K562 (cell line): ENCODE data around the gene INTS1. TPM values are rescaled to one million over a fixed set of nuclear protein-coding genes. Genes with fewer than 3 reads are reported as not detected.

Experiments used
- ATAC-seq: fragments of 200-7000 bp; cut with Tn5 transposase; 3 replicates; pipeline ENCODE4 v1.9.1; 2020; ENCODE audit warnings: moderate library complexity
- BruUV-seq: library from RNA; stranded (reverse); fragments of 400-500 nt; replicated peaks from 2 replicates; lab custom pipeline; 2021; lab: Mats Ljungman, UMichigan
- CTCF ChIA-PET: fragments of 300-600 bp; formaldehyde crosslinking; extraction: SDS; loops from one replicate; lab custom pipeline; 2021; ENCODE audit warnings: low intra/inter-chr PET ratio; lab: Yijun Ruan, JAX
- POLR2A ChIA-PET: fragments of 300-600, 350-650 bp; sonication (Branson Sonifier 250); formaldehyde crosslinking; extraction: SDS; loops from one replicate; lab custom pipeline; 2021; ENCODE audit warnings: antibody characterized with exemption, inconsistent platforms; lab: Yijun Ruan, JAX
- DNase-seq, 4 experiments: peaks; one replicate each; pipeline versions ENCODE4 v3.0.0 to v3.0.0-alpha.2; 2011 to 2018; ENCODE audit warnings: low spot score in 3 of 4, mixed read lengths in 3 of 4; ENCODE audit errors: extremely low read depth in 1 of 4
- FAIRE-seq: peaks from 2 replicates; lab custom pipeline; 2011; peaks lifted over from hg19 to GRCh38; lab: Jason Lieb, UNC
- H2AFZ ChIP-seq: 2 replicates; pipeline ENCODE4 v1.6.0; 2011; ENCODE audit warnings: low read depth, low read length, control low read depth, inconsistent platforms
- H3K27ac ChIP-seq: fragments of 200-600 bp; 3 replicates; pipeline ENCODE4 v1.8.0; 2011; ENCODE audit warnings: low read depth, mild to moderate bottlenecking, control low read depth, inconsistent platforms, low read length, moderate library complexity, mixed read lengths; ENCODE audit errors: extremely low read depth
- H3K27me3 ChIP-seq, 2 experiments: fragments of 300-600 bp in 1 of 2; 2 replicates in 1 of 2; 3 replicates in 1 of 2; pipeline versions ENCODE4 v1.6.0 to v1.8.0; 2011; ENCODE audit warnings: inconsistent platforms in 2 of 2, low read length in 2 of 2, mild to moderate bottlenecking in 1 of 2, mixed read lengths in 1 of 2, moderate library complexity in 1 of 2; ENCODE audit not compliant: control insufficient read depth in 2 of 2, insufficient read depth in 2 of 2
- H3K36me3 ChIP-seq: fragments of 300-600 bp; 3 replicates; pipeline ENCODE4 v1.8.0; 2011; ENCODE audit warnings: mild to moderate bottlenecking, low read length, inconsistent platforms; ENCODE audit not compliant: control insufficient read depth, insufficient read depth
- H3K4me1 ChIP-seq, 2 experiments: fragments of 200-600 bp in 1 of 2; replicated peaks in 1 of 2; 2 replicates in 1 of 2; 3 replicates in 1 of 2; pipeline versions ENCODE4 v1.5.1 to v1.8.0; 2011; ENCODE audit warnings: inconsistent platforms in 2 of 2, low read length in 2 of 2, mild to moderate bottlenecking in 1 of 2, mixed read lengths in 1 of 2, moderate library complexity in 1 of 2; ENCODE audit not compliant: control insufficient read depth in 2 of 2, insufficient read depth in 2 of 2
- H3K4me2 ChIP-seq: 2 replicates; pipeline ENCODE4 v1.6.1; 2011; ENCODE audit warnings: low read length, control low read depth, inconsistent platforms, mixed read lengths; ENCODE audit not compliant: insufficient read depth
- H3K4me3 ChIP-seq: fragments of 200-600 bp; sonication (generic), shearing (Covaris generic); 2 replicates; pipeline ENCODE4 v1.5.1; 2016; ENCODE audit warnings: control low read depth, inconsistent platforms
- H3K79me2 ChIP-seq: fragments of 200-600 bp; 3 replicates; pipeline ENCODE4 v1.8.0; 2011; ENCODE audit warnings: low read length, inconsistent platforms; ENCODE audit not compliant: control insufficient read depth, insufficient read depth
- H3K9ac ChIP-seq, 2 experiments: 2 replicates each; pipeline versions ENCODE4 v1.6.0 to v1.6.1; 2011; ENCODE audit warnings: low read depth in 2 of 2, low read length in 2 of 2, control low read depth in 1 of 2, inconsistent platforms in 1 of 2, mild to moderate bottlenecking in 1 of 2, mixed read lengths in 1 of 2; ENCODE audit not compliant: insufficient read depth in 1 of 2
- H3K9me1 ChIP-seq: one replicate; pipeline ENCODE4 v1.6.0; 2011; ENCODE audit warnings: inconsistent platforms, mild to moderate bottlenecking, low read length, moderate library complexity; ENCODE audit not compliant: control insufficient read depth, insufficient read depth
- H3K9me3 ChIP-seq: replicated peaks from 2 replicates; pipeline ENCODE4 v1.5.1; 2011; ENCODE audit warnings: low read depth, low read length, inconsistent platforms; ENCODE audit not compliant: control insufficient read depth, insufficient read depth
- H4K20me1 ChIP-seq: replicated peaks from 2 replicates; pipeline ENCODE4 v1.6.1; 2011; ENCODE audit warnings: low read length, inconsistent platforms, mixed read lengths; ENCODE audit not compliant: control insufficient read depth, insufficient read depth
- LEF1 ChIP-seq: fragments of 450-650 bp; IDR thresholded peaks from 2 replicates; pipeline ENCODE4 v1.6.1; 2016; ENCODE audit warnings: mild to moderate bottlenecking
- RBFOX2 ChIP-seq: fragments of 200-400 bp; formaldehyde crosslinking; IDR thresholded peaks from 2 replicates; pipeline ENCODE4 v1.6.1; 2017; ENCODE audit warnings: low read depth, mild to moderate bottlenecking, low read length, moderate library complexity
- TEAD2 ChIP-seq: fragments of 450-650 bp; IDR thresholded peaks from 2 replicates; pipeline ENCODE4 v1.6.1; 2016; ENCODE audit warnings: missing genetic modification characterization, control low read depth, missing compliant biosample characterization
- ZNF408 ChIP-seq: fragments of 250-450 bp; sonication (Bioruptor Pico); IDR thresholded peaks from 2 replicates; pipeline ENCODE4 v1.4.0; 2020; ENCODE audit warnings: low read depth, mild to moderate bottlenecking, moderate library complexity
- WGBS: fragments of 100-300 bp; shearing (Covaris generic); methylation state at CpG from one replicate; pipeline ENCODE4 v1.1.6; 2016; ENCODE audit warnings: low coverage, mixed read lengths; ENCODE audit not compliant: insufficient coverage; ENCODE audit errors: missing lambda C conversion rate; 5-methylcytosine and 5-hydroxymethylcytosine counted together
- in situ Hi-C: fragments of 300-500 bp; cut with MboI; formaldehyde crosslinking; loops from 4 replicates; pipeline ENCODE4 v1.15.0; 2018; ENCODE audit warnings: inconsistent platforms, mixed read lengths
- intact Hi-C: fragments of 100-400 bp; cut with micrococcal nuclease; formaldehyde crosslinking; loops from 2 replicates; pipeline ENCODE4 v1.14.2; 2022
- polyA plus RNA-seq, 8 experiments: library from polyadenylated mRNA; depleted of rRNA in 4 of 8; stranded (reverse) in 5 of 8; unstranded in 3 of 8; fragments of >200 nt; fragmentation: Nextera tagmentation in 2 of 8; fragmentation: Illumina TruSeq in 1 of 8; extraction: Ambion mirVana in 2 of 8; extraction: Trizol in 1 of 8; gene quantifications; 2 replicates each; pipeline versions ENCODE4 v1.2.1 to v1.2.3, GENCODE V29; 2011 to 2014; ENCODE audit warnings: inconsistent platforms in 1 of 8, missing spikeins in 1 of 8
- total RNA-seq, 7 experiments: library from RNA; depleted of rRNA in 6 of 7; stranded (reverse); fragments of >200 nt in 6 of 7; fragmentation: Illumina TruSeq in 2 of 7; extraction: Trizol in 2 of 7; gene quantifications; 2 replicates each; pipeline versions ENCODE4 v1.2.1 to v1.2.3, GENCODE V29; 2011 to 2021; ENCODE audit warnings: low replicate concordance in 1 of 7
- TF ChIP-seq, protein P1 (sequence below): fragments of 250-450 bp; sonication (Bioruptor Pico); IDR thresholded peaks from 2 replicates; pipeline ENCODE4 v1.8.0; 2021; ENCODE audit warnings: moderate library complexity, mild to moderate bottlenecking, inconsistent platforms

INTS1 gene
- total and polyA plus RNA-seq, 9 of the 15 experiments (the other 6 are each of a cell fraction or from before 2014, with no cell fraction given), result 0.34 to 119 (median 18.5) TPM

- ChIA-PET POLR2A (interaction anchor here (0.5 to 1.1 kb wide), 2 partner anchors 7 to 20 kb away, joined by 3 to 5 read pairs; no protein-coding TSS in a partner anchor), CTCF (interaction anchor here (3.1 kb wide), 1 partner anchor 43 kb away, joined by 33 read pairs; the partner anchor contains the start of gene INTS1)
- BruUV-seq, result no TSS peak
- H3K27ac ChIP-seq, result no peak overlapping the region
- intact Hi-C loops (no loop called here), in situ Hi-C loops (no loop called here)
- no peak overlapping the region for H2AFZ ChIP-seq
- no peaks in the 10 kb centered on the region for H3K9me3 ChIP-seq
- H3K4me1 ChIP-seq, result peaks cover 0 to 80% of the 10 kb centered on the region in 2 experiments; a peak in 3 of 5 replicates
- no peak overlapping the region; a peak in 1 of 4 replicates for H3K9ac ChIP-seq
- no peak for FAIRE-seq
- H3K4me3 ChIP-seq, result no peak overlapping the region
- no peak for ATAC-seq
- H3K4me2 ChIP-seq, result no peak overlapping the region
- no peaks in the 10 kb centered on the region for H4K20me1 ChIP-seq
- DNase-seq, result no peak
- TF ChIP-seq TEAD2 (tag) (no peak), LEF1 (no peak), RBFOX2 (0 out of 2 replicates have a peak, but pooled peaks have one; percentile 4), ZNF408 (CRISPR knock-in tag) (no peak)
- TF ChIP-seq, protein P1, sequence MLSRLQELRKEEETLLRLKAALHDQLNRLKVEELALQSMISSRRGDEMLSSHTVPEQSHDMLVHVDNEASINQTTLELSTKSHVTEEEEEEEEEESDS (CRISPR knock-in tag), result no peak
- no peaks in the 10 kb centered on the region for H3K9me1 ChIP-seq
- peaks cover 5% of the 10 kb centered on the region; the same call in 1 of the 3 replicates for H3K36me3 ChIP-seq
- peaks cover 0 to 18% of the 10 kb centered on the region in 2 experiments; a peak in 2 of 5 replicates for H3K27me3 ChIP-seq
- H3K79me2 ChIP-seq, result no peaks in the 10 kb centered on the region
- 40% methylated on average over 27 of the region's 41 CpGs for WGBS
These were observed 43.0 kb upstream of the INTS1 start for GRCh38 chr7:1546909-1547776.
